Measurements from ENCODE around the gene DNAH8. TPM values are rescaled to one million over a fixed set of nuclear protein-coding genes. Genes with fewer than 3 reads are reported as not detected.

The DNAH8 gene
- total RNA-seq, 1 experiment from 2014 or later: not detected

DNA sequence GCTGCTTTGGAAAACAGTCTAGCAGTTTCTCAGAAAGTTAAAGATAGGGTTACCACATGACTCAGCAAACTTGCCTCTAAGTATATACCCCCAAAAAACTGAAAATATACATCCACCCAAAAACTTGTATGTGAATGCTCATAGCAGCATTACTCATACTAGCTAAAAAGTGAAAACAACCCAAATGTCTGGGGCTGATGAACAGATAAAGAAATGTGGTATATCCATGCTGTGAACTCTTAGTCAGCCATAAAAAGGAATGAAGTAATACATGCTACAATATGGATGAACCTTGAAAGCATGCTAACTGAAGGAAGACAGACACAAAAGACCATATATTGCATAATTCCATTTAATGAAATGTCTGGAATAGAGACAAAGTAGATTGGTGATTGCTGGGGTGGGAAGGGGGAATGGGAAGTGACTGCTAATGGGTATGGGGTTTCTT, 253.6 kb downstream of the DNAH8 start:
- peaks cover 30% of the 10 kb centered on the region for H3K27me3 Mint-ChIP-seq (ENCODE audit: insufficient read depth, unreplicated experiment)
- H3K4me3 Mint-ChIP-seq (ENCODE audit: unreplicated experiment): no peak overlapping the region
- CTCF ChIA-PET: interaction anchor here (0.6 to 1.3 kb wide), 4 partner anchors 12 to 341 kb away, joined by 3 to 6 read pairs (median 4); no protein-coding TSS in a partner anchor

DNA sequence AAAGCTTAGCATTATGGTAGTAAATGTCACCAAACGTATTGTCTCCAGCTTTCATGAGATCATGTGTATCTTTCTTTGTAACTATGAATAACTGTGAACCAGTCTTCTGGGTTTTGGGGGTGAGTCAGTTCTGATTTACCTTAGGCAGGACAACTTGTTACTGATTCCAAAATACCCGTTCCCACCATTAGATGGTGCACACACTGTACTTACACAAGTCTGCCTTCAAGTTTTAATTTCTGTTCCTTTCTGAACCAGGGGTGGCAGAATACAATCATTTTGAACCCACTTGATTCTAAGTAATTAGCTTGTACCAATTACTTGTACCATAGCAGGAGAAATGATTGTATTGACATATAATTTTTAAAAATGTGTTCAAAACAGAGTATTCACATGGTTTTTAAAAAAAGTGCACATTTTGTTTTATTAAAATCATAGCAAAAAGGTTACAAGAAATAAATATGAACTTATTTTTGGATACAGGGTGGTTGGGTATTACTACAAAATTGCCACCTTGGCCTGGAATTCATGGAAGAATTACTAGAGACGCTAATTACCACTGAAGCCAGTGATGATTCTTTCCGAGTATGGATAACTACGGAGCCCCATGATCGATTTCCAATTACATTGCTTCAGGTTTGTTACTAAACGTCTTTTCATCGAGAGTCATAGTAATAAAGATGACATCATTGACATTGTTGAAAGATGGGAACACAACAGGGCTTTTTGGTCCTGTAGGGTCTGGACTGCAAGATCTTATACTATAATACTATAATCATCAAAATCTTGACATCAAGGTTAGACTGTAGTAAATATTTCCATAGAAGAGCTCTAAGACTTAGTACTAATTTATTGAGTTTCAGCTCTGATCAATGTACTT, 258.3 kb downstream of the DNAH8 start:
- peaks cover 5% of the 10 kb centered on the region for H3K4me1 Mint-ChIP-seq (ENCODE audit: insufficient read depth, unreplicated experiment)
- H3K9me3 Mint-ChIP-seq (ENCODE audit: unreplicated experiment): no peaks in the 10 kb centered on the region
- ChIA-PET CTCF (interaction anchor here (0.6 to 6.4 kb wide), 42 partner anchors 9 to 997 kb away, joined by 3 to 70 read pairs (median 4); partner anchors contain the start of genes KCNK17 and SAYSD1), POLR2A (interaction anchor here (1.8 kb wide), 1 partner anchor 141 kb away, joined by 5 read pairs; the partner anchor contains the start of gene SAYSD1)
- intact Hi-C loops (cut with micrococcal nuclease): loop anchor here (1.0 to 5.0 kb wide), 4 partner anchors 129 to 337 kb away; no protein-coding TSS in a partner anchor
- no peak overlapping the region for H3K27ac Mint-ChIP-seq (ENCODE audit: low read depth, unreplicated experiment)
- TF ChIP-seq, protein P1, sequence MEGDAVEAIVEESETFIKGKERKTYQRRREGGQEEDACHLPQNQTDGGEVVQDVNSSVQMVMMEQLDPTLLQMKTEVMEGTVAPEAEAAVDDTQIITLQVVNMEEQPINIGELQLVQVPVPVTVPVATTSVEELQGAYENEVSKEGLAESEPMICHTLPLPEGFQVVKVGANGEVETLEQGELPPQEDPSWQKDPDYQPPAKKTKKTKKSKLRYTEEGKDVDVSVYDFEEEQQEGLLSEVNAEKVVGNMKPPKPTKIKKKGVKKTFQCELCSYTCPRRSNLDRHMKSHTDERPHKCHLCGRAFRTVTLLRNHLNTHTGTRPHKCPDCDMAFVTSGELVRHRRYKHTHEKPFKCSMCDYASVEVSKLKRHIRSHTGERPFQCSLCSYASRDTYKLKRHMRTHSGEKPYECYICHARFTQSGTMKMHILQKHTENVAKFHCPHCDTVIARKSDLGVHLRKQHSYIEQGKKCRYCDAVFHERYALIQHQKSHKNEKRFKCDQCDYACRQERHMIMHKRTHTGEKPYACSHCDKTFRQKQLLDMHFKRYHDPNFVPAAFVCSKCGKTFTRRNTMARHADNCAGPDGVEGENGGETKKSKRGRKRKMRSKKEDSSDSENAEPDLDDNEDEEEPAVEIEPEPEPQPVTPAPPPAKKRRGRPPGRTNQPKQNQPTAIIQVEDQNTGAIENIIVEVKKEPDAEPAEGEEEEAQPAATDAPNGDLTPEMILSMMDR (IDR thresholded peaks at IDR 0.05; ENCODE audit: unreplicated experiment): peak; percentile 76
- no peaks in the 10 kb centered on the region for H3K36me3 Mint-ChIP-seq (ENCODE audit: insufficient read depth, unreplicated experiment)
- H3K4me3 Mint-ChIP-seq (ENCODE audit: unreplicated experiment): no peak overlapping the region
- peaks cover 72% of the 10 kb centered on the region for H3K27me3 Mint-ChIP-seq (ENCODE audit: insufficient read depth, unreplicated experiment)
- DNase-seq (ENCODE audit: unreplicated experiment): peak; percentile 67
- no TSS peak for BruUV-seq (replicated peaks)

More for the DNA sequence above, 253.6 kb downstream of the DNAH8 start:
- H3K4me1 Mint-ChIP-seq (ENCODE audit: insufficient read depth, unreplicated experiment): peaks cover 5% of the 10 kb centered on the region
- H3K36me3 Mint-ChIP-seq (ENCODE audit: insufficient read depth, unreplicated experiment): no peaks in the 10 kb centered on the region
- H3K9me3 Mint-ChIP-seq (ENCODE audit: unreplicated experiment): no peaks in the 10 kb centered on the region
- TF ChIP-seq, protein P1 (IDR thresholded peaks at IDR 0.05; ENCODE audit: unreplicated experiment): no peak
- no TSS peak for BruUV-seq (replicated peaks)
- H3K27ac Mint-ChIP-seq (ENCODE audit: low read depth, unreplicated experiment): no peak overlapping the region
- POLR2A ChIA-PET: no interaction called here
- intact Hi-C loops (cut with micrococcal nuclease): no loop called here
- DNase-seq (ENCODE audit: unreplicated experiment): no peak

DNA sequence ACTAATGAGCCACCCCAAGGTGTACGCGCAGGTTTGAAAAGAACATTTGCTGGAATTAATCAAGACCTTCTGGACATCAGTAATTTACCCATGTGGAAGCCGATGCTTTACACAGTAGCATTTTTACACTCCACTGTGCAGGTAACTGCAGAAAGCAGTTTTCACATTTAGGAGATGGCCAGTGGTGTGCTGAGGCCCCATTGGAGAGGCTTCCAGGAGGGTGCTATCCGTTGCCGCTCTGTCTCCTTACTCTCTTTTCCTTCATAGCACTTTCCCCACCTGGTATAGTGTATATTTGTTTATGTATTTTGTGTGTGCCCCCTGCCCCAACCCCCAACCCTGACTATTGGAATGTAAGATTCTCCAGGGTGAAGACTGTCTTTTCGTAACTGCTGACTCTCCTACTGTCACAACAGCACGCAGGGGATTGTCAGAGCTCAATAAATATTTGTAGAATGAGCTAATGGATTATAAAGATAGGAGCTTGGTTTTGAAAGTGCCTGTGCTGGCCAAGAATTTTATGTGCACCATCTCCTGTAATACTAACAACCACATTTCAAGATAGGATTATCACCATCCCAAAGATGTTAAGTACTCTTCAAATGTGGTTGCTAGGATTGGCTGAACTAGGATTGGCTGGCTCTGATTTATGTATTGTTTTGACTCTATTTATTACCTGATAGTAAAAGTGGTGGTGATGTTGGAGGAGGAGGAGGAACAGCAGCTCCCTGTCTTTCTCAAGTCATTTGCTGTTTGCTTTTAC, 259.5 kb downstream of the DNAH8 start:
- H3K36me3 Mint-ChIP-seq (ENCODE audit: insufficient read depth, unreplicated experiment): no peaks in the 10 kb centered on the region
- no peak overlapping the region for H3K4me3 Mint-ChIP-seq (ENCODE audit: unreplicated experiment)
- CTCF ChIA-PET: interaction anchor here (0.5 to 6.4 kb wide), 17 partner anchors 8 to 343 kb away, joined by 3 to 70 read pairs (median 6); partner anchors contain the start of genes KCNK17 and SAYSD1
- no peak overlapping the region for H3K27ac Mint-ChIP-seq (ENCODE audit: low read depth, unreplicated experiment)
- no TSS peak for BruUV-seq (replicated peaks)
- TF ChIP-seq, protein P1 (IDR thresholded peaks at IDR 0.05; ENCODE audit: unreplicated experiment): no peak
- H3K9me3 Mint-ChIP-seq (ENCODE audit: unreplicated experiment): no peaks in the 10 kb centered on the region
- no peak for DNase-seq (ENCODE audit: unreplicated experiment)
- peaks cover 5% of the 10 kb centered on the region for H3K4me1 Mint-ChIP-seq (ENCODE audit: insufficient read depth, unreplicated experiment)
- POLR2A ChIA-PET: interaction anchor here (1.0 to 1.8 kb wide), 2 partner anchors 33 to 140 kb away, joined by 3 to 5 read pairs; partner anchors contain the start of gene SAYSD1
- peaks cover 76% of the 10 kb centered on the region for H3K27me3 Mint-ChIP-seq (ENCODE audit: insufficient read depth, unreplicated experiment)
- intact Hi-C loops (cut with micrococcal nuclease): loop anchor here (5.0 kb wide), 1 partner anchor 193 kb away; no protein-coding TSS in a partner anchor

All from MCF 10A (cell line).